Endothelial cell of umbilical vein (primary cell): Measurements from ENCODE around the gene TBC1D10A. TPM values are rescaled to one million over a fixed set of nuclear protein-coding genes. Genes with fewer than 3 reads are reported as not detected.

Experiments
- BruUV-seq: library from RNA; stranded (reverse); fragments of 400-500 nt; replicated peaks from 2 replicates; lab custom pipeline; 2021; lab: Mats Ljungman, UMichigan
- CTCF ChIA-PET: fragments of 300-600, 350-600 bp; sonication (Branson Sonifier 250); formaldehyde crosslinking; loops from one replicate; lab custom pipeline; 2021; ENCODE audit warnings: antibody characterized with exemption, inconsistent platforms; lab: Charles Lee
- POLR2A ChIA-PET: fragments of 300-600, 350-600 bp; sonication (Branson Sonifier 250); formaldehyde crosslinking; loops from one replicate; lab custom pipeline; 2021; ENCODE audit warnings: antibody characterized with exemption, inconsistent platforms; lab: Charles Lee
- DNase-seq: peaks from one replicate; pipeline ENCODE4 v3.0.0-alpha.2; 2011; ENCODE audit warnings: low read depth, low spot score
- FAIRE-seq: peaks from 2 replicates; lab custom pipeline; 2011; peaks lifted over from hg19 to GRCh38; lab: Jason Lieb, UNC
- H2AFZ ChIP-seq: 2 replicates; pipeline ENCODE4 v1.6.0; 2012; ENCODE audit warnings: low read depth, low read length, control low read depth, inconsistent platforms
- H3K27ac ChIP-seq: 2 replicates; pipeline ENCODE4 v1.5.1; 2011; ENCODE audit warnings: low read depth, mild to moderate bottlenecking, control low read depth, low read length, moderate library complexity; ENCODE audit not compliant: insufficient read depth
- H3K27me3 ChIP-seq, 2 experiments: 2 replicates each; pipeline versions ENCODE4 v1.6.0 to v1.6.1; 2011; ENCODE audit warnings: low read length in 2 of 2, mixed read lengths in 1 of 2; ENCODE audit not compliant: control insufficient read depth in 2 of 2, insufficient read depth in 2 of 2
- H3K36me3 ChIP-seq, 2 experiments: 2 replicates in 1 of 2; 3 replicates in 1 of 2; pipeline ENCODE4 v1.5.1; 2011; ENCODE audit warnings: low read length in 2 of 2, mild to moderate bottlenecking in 1 of 2, moderate library complexity in 1 of 2; ENCODE audit not compliant: control insufficient read depth in 2 of 2, insufficient read depth in 2 of 2; ENCODE audit errors: extremely low read depth in 1 of 2
- H3K4me1 ChIP-seq: 3 replicates; pipeline ENCODE4 v1.5.1; 2011; ENCODE audit warnings: mild to moderate bottlenecking, low read length; ENCODE audit not compliant: control insufficient read depth, insufficient read depth; ENCODE audit errors: extremely low read depth
- H3K4me2 ChIP-seq: 2 replicates; pipeline ENCODE4 v1.6.1; 2011; ENCODE audit warnings: low read length, control low read depth, mixed read lengths; ENCODE audit not compliant: insufficient read depth
- H3K4me3 ChIP-seq, 3 experiments: fragments of 200-600 bp in 1 of 3; sonication (generic), shearing (Covaris generic) in 1 of 3; replicated peaks in 1 of 3; 2 replicates each; pipeline ENCODE4 v1.5.1; 2011 to 2016; ENCODE audit warnings: control low read depth in 3 of 3, low read length in 3 of 3, mild to moderate bottlenecking in 2 of 3, inconsistent platforms in 1 of 3, low read depth in 1 of 3, moderate library complexity in 1 of 3; ENCODE audit not compliant: insufficient read depth in 1 of 3
- H3K79me2 ChIP-seq: 2 replicates; pipeline ENCODE4 v1.6.0; 2012; ENCODE audit warnings: low read length, inconsistent platforms; ENCODE audit not compliant: control insufficient read depth, insufficient read depth
- H3K9ac ChIP-seq: replicated peaks from 2 replicates; pipeline ENCODE3; 2011; ENCODE audit warnings: low read length, control low read depth; ENCODE audit not compliant: insufficient read depth; ENCODE audit errors: extremely low read depth
- H3K9me1 ChIP-seq: replicated peaks from 3 replicates; pipeline ENCODE4 v1.6.0; 2011; ENCODE audit warnings: mild to moderate bottlenecking, low read length; ENCODE audit not compliant: control insufficient read depth, insufficient read depth; ENCODE audit errors: extremely low read depth
- H3K9me3 ChIP-seq: replicated peaks from 2 replicates; pipeline ENCODE4 v1.5.1; 2012; ENCODE audit warnings: low read length, inconsistent platforms; ENCODE audit not compliant: control insufficient read depth, insufficient read depth
- H4K20me1 ChIP-seq: replicated peaks from 2 replicates; pipeline ENCODE3; 2011; ENCODE audit warnings: mild to moderate bottlenecking, low read length; ENCODE audit not compliant: control insufficient read depth, insufficient read depth; ENCODE audit errors: extremely low read depth
- CTCF ChIP-seq, 2 donors: IDR thresholded peaks; 1 replicate in 1 of 2; 2 replicates in 1 of 2; pipeline ENCODE4 v1.5.1; 2011; ENCODE audit warnings: low read length in 2 of 2, mild to moderate bottlenecking in 2 of 2, moderate library complexity in 2 of 2, control low read depth in 1 of 2, inconsistent platforms in 1 of 2, low read depth in 1 of 2; ENCODE audit not compliant: insufficient read depth in 1 of 2; ENCODE audit errors: extremely low read depth in 1 of 2
- EZH2 ChIP-seq: IDR thresholded peaks from 2 replicates; pipeline ENCODE4 v1.6.1; 2012; ENCODE audit warnings: borderline replicate concordance, low read depth, mild to moderate bottlenecking, moderate library complexity, low read length, inconsistent platforms; ENCODE audit not compliant: severe bottlenecking
- FOS ChIP-seq: IDR thresholded peaks from 2 replicates; pipeline ENCODE4 v1.6.1; 2011; ENCODE audit warnings: mild to moderate bottlenecking, low read length, moderate library complexity, borderline replicate concordance; ENCODE audit not compliant: insufficient read depth
- GATA2 ChIP-seq: IDR thresholded peaks from 2 replicates; pipeline ENCODE4 v1.7.0; 2011; ENCODE audit warnings: low read depth, mild to moderate bottlenecking, moderate library complexity, mixed read lengths, low read length; ENCODE audit not compliant: insufficient read length, insufficient read depth
- JUN ChIP-seq: IDR thresholded peaks from 2 replicates; pipeline ENCODE4 v1.6.1; 2011; ENCODE audit warnings: borderline replicate concordance, low read depth; ENCODE audit not compliant: insufficient read length, insufficient read depth
- MYC ChIP-seq: IDR thresholded peaks from one replicate; pipeline ENCODE4 v1.6.1; 2011; ENCODE audit warnings: mild to moderate bottlenecking, low read depth, low read length
- POLR2A ChIP-seq: IDR thresholded peaks from 2 replicates; pipeline ENCODE4 v1.6.1; 2012; ENCODE audit warnings: low read depth, mild to moderate bottlenecking, control low read depth, low read length
- POLR2AphosphoS5 ChIP-seq: IDR thresholded peaks from 2 replicates; pipeline ENCODE4 v1.6.1; 2012; ENCODE audit warnings: low read depth, mild to moderate bottlenecking, control low read depth, low read length, moderate library complexity; ENCODE audit not compliant: insufficient read depth
- dilution Hi-C: fragments of 300-500 bp; cut with MboI; formaldehyde crosslinking; loops from one replicate; pipeline ENCODE4 v1.15.0; 2019; ENCODE audit warnings: low sequenced_read_pairs; ENCODE audit not compliant: extremely low pct_ligation_motif_present
- intact Hi-C: fragments of 100-400 bp; cut with micrococcal nuclease; formaldehyde crosslinking; loops from one replicate; pipeline ENCODE4 v1.10.0; 2022
- polyA plus RNA-seq, 4 experiments: library from polyadenylated mRNA; depleted of rRNA in 3 of 4; stranded (reverse) in 3 of 4; unstranded in 1 of 4; fragments of >200 nt; gene quantifications; 2 replicates each; pipeline versions ENCODE4 v1.2.1 to v1.2.3, GENCODE V29; 2011 to 2012; ENCODE audit warnings: missing spikeins in 1 of 4
- total RNA-seq: library from RNA; stranded (reverse); gene quantifications from 2 replicates; pipeline ENCODE4 v1.2.3, GENCODE V29; 2021
- TF ChIP-seq, protein P1 (sequence below): IDR thresholded peaks from 2 replicates; pipeline ENCODE4 v1.6.1; 2011; ENCODE audit not compliant: insufficient read depth, insufficient read length

The TBC1D10A gene
- total and polyA plus RNA-seq, 2 donors (not counting 3 experiments of a cell fraction or from before 2014, with no cell fraction given): 10.0 to 11.9 TPM

DNA sequence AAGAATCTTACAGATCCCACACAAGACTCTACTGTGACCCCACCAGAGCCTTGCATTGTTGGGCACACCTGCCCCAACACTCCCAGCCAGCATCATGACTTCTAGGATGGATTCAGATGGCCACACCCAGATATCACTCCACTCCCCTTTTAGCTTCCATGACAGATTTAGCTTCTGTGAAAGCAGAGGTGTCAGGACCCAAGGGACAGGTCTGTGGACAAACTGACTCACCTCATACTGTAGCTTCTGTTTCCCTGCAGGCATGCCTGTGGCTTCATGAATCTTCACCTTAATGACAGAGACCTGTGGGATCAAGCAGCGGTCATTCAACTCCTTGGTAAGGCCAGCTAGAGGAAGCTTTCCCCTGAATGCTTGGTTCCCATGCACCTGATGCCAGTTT is 8.5 kb upstream of the TBC1D10A start:
- Histone ChIP-seq H3K79me2 (no peaks in the 10 kb centered on the region), H2AFZ (no peak overlapping the region), H3K27ac (no peak overlapping the region), H3K9ac (no peak overlapping the region), H3K27me3 (no peaks in the 10 kb centered on the region), H3K4me2 (no peak overlapping the region), H3K4me3 (no peak overlapping the region), H3K36me3 (peaks cover 36 to 68% of the 10 kb centered on the region in 2 experiments), H3K9me3 (no peaks in the 10 kb centered on the region), H3K4me1 (no peaks in the 10 kb centered on the region), H3K9me1 (no peaks in the 10 kb centered on the region), H4K20me1 (no peaks in the 10 kb centered on the region)
- POLR2A ChIA-PET: interaction anchor here (0.6 kb wide), 1 partner anchor 8 kb away, joined by 7 read pairs; no protein-coding TSS in a partner anchor
- dilution Hi-C loops (no loop called here), intact Hi-C loops (no loop called here)
- DNase-seq (no peak), FAIRE-seq (no peak)
- CTCF ChIA-PET: interaction anchor here (0.8 to 14.7 kb wide), 2 partner anchors 44 to 47 kb away, joined by 3 to 164 read pairs; partner anchors contain the start of gene CASTOR1
- TF ChIP-seq FOS: no peak
- no peak for TF ChIP-seq JUN
- TF ChIP-seq POLR2A: no peak
- no peak for TF ChIP-seq MYC
- no peak for TF ChIP-seq POLR2AphosphoS5
- TF ChIP-seq, protein P1, sequence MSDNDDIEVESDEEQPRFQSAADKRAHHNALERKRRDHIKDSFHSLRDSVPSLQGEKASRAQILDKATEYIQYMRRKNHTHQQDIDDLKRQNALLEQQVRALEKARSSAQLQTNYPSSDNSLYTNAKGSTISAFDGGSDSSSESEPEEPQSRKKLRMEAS: no peak
- no peak for TF ChIP-seq GATA2
- no peak for TF ChIP-seq CTCF (IDR thresholded peaks at IDR 0.05; ENCODE audit: extremely low read depth in 1 of 2, insufficient read depth in 1 of 2, low read depth in 1 of 2, low read length in 2 of 2)
- TF ChIP-seq EZH2: no peak
- BruUV-seq: no TSS peak
